Upper lobe of left lung (tissue), 6 donors: ENCODE data around the gene WNT2. TPM values are rescaled to one million over a fixed set of nuclear protein-coding genes. Genes with fewer than 3 reads are reported as not detected.

Source experiments
- ATAC-seq, 2 donors: fragments of 200-7000 bp; cut with Tn5 transposase; one replicate each; pipeline ENCODE4 v1.9.1; 2022; ENCODE audit warnings: mild to moderate bottlenecking in 2 of 2, moderate library complexity in 2 of 2; ENCODE audit not compliant: low FRiP score in 2 of 2
- DNase-seq, 2 donors: peaks; one replicate each; pipeline ENCODE4 v3.0.0-alpha.2; 2019 to 2020
- H3K27ac ChIP-seq, 4 donors: fragments of 200-600 bp; sonication (generic); one replicate each; pipeline ENCODE4 v1.5.1; 2016 to 2019
- H3K27me3 ChIP-seq, 4 donors: fragments of 200-600 bp; sonication (generic); one replicate each; pipeline ENCODE4 v1.5.1; 2017 to 2019
- H3K36me3 ChIP-seq, 4 donors: fragments of 200-600 bp; sonication (generic); one replicate each; pipeline ENCODE4 v1.5.1; 2016 to 2019
- H3K4me1 ChIP-seq, 4 donors: fragments of 200-600 bp; sonication (generic); one replicate each; pipeline ENCODE4 v1.5.1; 2018 to 2019
- H3K4me3 ChIP-seq, 4 donors: fragments of 200-600 bp; sonication (generic); one replicate each; pipeline ENCODE4 v1.5.1; 2017 to 2019; ENCODE audit warnings: mild to moderate bottlenecking in 2 of 4, moderate library complexity in 1 of 4
- H3K9me3 ChIP-seq, 4 donors: fragments of 200-600 bp; sonication (generic); one replicate each; pipeline ENCODE4 v1.5.1; 2018 to 2019
- EP300 ChIP-seq, 4 donors: sonication (generic); formaldehyde crosslinking; IDR thresholded peaks; one replicate each; pipeline ENCODE4 v1.5.1; 2017; ENCODE audit warnings: antibody characterized with exemption in 4 of 4, control low read depth in 2 of 4
- POLR2A ChIP-seq, 4 donors: fragments of 450-650 bp; IDR thresholded peaks; one replicate each; pipeline ENCODE4 v1.5.1; 2016 to 2017; ENCODE audit warnings: antibody characterized with exemption in 4 of 4, mild to moderate bottlenecking in 2 of 4
- POLR2AphosphoS5 ChIP-seq, 2 donors: sonication (generic); formaldehyde crosslinking; IDR thresholded peaks; one replicate each; pipeline ENCODE4 v1.5.1; 2017; ENCODE audit warnings: antibody characterized with exemption in 2 of 2
- WGBS, 2 donors: methylation state at CpG; one replicate each; pipeline ENCODE4 v1.1.5; 2017 to 2018; 5-methylcytosine and 5-hydroxymethylcytosine counted together
- total RNA-seq, 6 donors: library from RNA; depleted of rRNA in 4 of 6; stranded (reverse); fragments of >200 nt in 4 of 6; gene quantifications; one replicate each; pipeline versions ENCODE4 v1.1.0 to v1.2.1, GENCODE V29; 2016 to 2021
- TF ChIP-seq, protein P1 (sequence below), 6 experiments: fragments of 450-650 bp in 4 of 6; fragments of 200-600 bp in 2 of 6; sonication (generic) in 2 of 6; IDR thresholded peaks; one replicate each; pipeline ENCODE4 v1.5.1; 2016 to 2019; ENCODE audit warnings: antibody characterized with exemption in 6 of 6
- donor health status: DM: no; HTN: no; CAD: no; lungs with moderate emphysema.
- donor health status: DM: no; HTN: yes; CAD: no; lungs with severe emphysema.

The WNT2 gene
- total RNA-seq, 6 donors from 2014 or later = 1.0 to 13.9 (median 7.1) TPM

DNA sequence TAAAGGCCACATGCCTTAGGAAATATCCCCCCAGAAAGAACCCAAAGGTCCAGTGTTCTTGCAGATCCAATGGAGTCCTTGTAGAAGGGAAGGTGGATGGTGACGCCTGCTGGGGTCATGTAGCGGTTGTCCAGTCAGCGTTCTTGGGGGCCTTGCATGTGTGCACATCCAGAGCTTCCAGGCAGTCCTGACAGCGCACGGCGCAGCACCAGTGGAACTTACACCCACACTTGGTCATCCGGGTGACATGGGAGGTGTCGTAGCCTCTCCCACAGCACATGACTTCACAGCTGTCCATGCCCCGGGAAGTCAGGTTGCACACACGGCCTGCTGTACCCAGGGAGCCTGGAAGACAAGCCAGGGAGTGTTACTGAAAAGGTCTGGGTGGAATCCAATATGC is 44.8 kb downstream of the WNT2 start:
- no peaks in the 10 kb centered on the region for H3K36me3 ChIP-seq
- H3K27me3 ChIP-seq = no peaks in the 10 kb centered on the region
- no peak overlapping the region for H3K27ac ChIP-seq
- no peak overlapping the region for H3K4me3 ChIP-seq
- peaks cover 7 to 27% (median 14%) of the 10 kb centered on the region in 4 donors for H3K4me1 ChIP-seq
- WGBS, 2 donors = 89% methylated on average over 10 of the region's 10 CpGs; no CpG with 5 or more reads in 1 of the 2 donors
- TF ChIP-seq, protein P1, sequence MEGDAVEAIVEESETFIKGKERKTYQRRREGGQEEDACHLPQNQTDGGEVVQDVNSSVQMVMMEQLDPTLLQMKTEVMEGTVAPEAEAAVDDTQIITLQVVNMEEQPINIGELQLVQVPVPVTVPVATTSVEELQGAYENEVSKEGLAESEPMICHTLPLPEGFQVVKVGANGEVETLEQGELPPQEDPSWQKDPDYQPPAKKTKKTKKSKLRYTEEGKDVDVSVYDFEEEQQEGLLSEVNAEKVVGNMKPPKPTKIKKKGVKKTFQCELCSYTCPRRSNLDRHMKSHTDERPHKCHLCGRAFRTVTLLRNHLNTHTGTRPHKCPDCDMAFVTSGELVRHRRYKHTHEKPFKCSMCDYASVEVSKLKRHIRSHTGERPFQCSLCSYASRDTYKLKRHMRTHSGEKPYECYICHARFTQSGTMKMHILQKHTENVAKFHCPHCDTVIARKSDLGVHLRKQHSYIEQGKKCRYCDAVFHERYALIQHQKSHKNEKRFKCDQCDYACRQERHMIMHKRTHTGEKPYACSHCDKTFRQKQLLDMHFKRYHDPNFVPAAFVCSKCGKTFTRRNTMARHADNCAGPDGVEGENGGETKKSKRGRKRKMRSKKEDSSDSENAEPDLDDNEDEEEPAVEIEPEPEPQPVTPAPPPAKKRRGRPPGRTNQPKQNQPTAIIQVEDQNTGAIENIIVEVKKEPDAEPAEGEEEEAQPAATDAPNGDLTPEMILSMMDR (IDR thresholded peaks at IDR 0.05) = no peak
- TF ChIP-seq POLR2A (IDR thresholded peaks at IDR 0.05) (no peak), EP300 (IDR thresholded peaks at IDR 0.05) (no peak), POLR2AphosphoS5 (IDR thresholded peaks at IDR 0.05) (no peak)
- ATAC-seq (no peak), DNase-seq (peak in 1 of 2 donors; percentile 17)
- no peaks in the 10 kb centered on the region for H3K9me3 ChIP-seq

- H3K36me3 ChIP-seq = no peaks in the 10 kb centered on the region
- no peaks in the 10 kb centered on the region for H3K9me3 ChIP-seq
- no peak overlapping the region for H3K27ac ChIP-seq
- WGBS, 2 donors = 91 to 96% methylated on average over 3 of the region's 3 CpGs
- no peak overlapping the region for H3K4me3 ChIP-seq
- peaks cover 7 to 26% (median 14%) of the 10 kb centered on the region in 4 donors for H3K4me1 ChIP-seq
- ATAC-seq (no peak), DNase-seq (no peak)
- H3K27me3 ChIP-seq = no peaks in the 10 kb centered on the region
- TF ChIP-seq, protein P1 (IDR thresholded peaks at IDR 0.05) = no peak
- TF ChIP-seq POLR2AphosphoS5 (IDR thresholded peaks at IDR 0.05) (no peak), EP300 (IDR thresholded peaks at IDR 0.05) (no peak), POLR2A (IDR thresholded peaks at IDR 0.05) (no peak)
Measured at GRCh38 chr7:117277576-117277975, 45.3 kb downstream of the WNT2 start.

- Histone ChIP-seq H3K27ac (no peak overlapping the region), H3K36me3 (no peaks in the 10 kb centered on the region), H3K9me3 (no peaks in the 10 kb centered on the region), H3K4me3 (no peak overlapping the region), H3K4me1 (peaks cover 0 to 8% (median 2%) of the 10 kb centered on the region in 4 donors), H3K27me3 (no peaks in the 10 kb centered on the region)
- TF ChIP-seq EP300 (IDR thresholded peaks at IDR 0.05) (no peak), POLR2AphosphoS5 (IDR thresholded peaks at IDR 0.05) (no peak), POLR2A (IDR thresholded peaks at IDR 0.05) (no peak)
- TF ChIP-seq, protein P1 (IDR thresholded peaks at IDR 0.05) = no peak
- ATAC-seq = no peak
- no peak for DNase-seq
- WGBS, 2 donors = 84 to 86% methylated on average over 4 of the region's 4 CpGs
Measured at GRCh38 chr7:117274951-117275350, 47.9 kb downstream of the WNT2 start.

DNA sequence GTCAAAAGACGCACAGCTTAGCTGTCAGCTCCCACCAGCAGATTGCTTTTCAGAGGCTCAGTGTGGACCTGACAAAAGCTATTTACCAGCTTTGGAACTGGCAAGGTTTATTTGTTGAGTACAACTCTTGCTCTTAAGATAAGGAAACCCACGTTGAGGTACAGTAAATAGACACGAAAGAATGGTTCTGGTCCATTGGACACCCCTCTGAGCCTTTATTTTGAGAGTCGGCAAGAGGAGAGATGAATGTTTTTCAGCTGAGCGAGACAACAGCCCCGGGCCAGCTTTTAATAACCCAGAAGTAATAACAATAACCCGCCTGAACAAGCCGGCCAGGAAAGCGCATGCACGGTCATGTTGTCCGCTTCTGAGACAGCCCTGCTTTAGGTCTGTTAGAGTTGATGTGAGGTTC is 49.0 kb downstream of the WNT2 start:
- H3K9me3 ChIP-seq = no peaks in the 10 kb centered on the region
- no peak overlapping the region for H3K4me3 ChIP-seq
- H3K4me1 ChIP-seq = no peaks in the 10 kb centered on the region
- no peak overlapping the region for H3K27ac ChIP-seq
- DNase-seq = no peak
- H3K27me3 ChIP-seq = no peaks in the 10 kb centered on the region
- H3K36me3 ChIP-seq = no peaks in the 10 kb centered on the region
- WGBS, 2 donors = 67 to 79% methylated on average over 11 of the region's 11 CpGs
- TF ChIP-seq POLR2AphosphoS5 (IDR thresholded peaks at IDR 0.05) (no peak), POLR2A (IDR thresholded peaks at IDR 0.05) (no peak)
- ATAC-seq = no peak

DNA sequence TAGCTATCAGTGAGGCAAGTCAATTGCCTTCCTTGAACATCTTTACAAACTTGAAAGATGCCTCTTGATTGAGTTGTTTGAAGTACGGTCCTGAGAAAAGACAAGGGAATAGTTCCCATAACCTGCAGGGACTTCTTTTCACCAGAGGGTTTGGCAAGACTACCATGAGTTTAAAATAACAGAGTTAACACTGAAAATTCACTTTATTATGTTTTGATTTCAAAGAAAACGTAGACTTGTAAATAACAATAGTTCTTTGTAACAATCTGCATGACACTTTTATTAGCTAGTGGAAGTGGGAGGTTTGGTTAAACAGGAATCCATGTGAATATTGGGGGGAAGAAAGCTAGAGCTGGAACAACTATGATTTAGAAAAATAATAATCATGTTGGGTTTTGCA is 49.5 kb downstream of the WNT2 start:
- WGBS, 2 donors = 79 to 82% methylated on average over 2 of the region's 2 CpGs
- Histone ChIP-seq H3K9me3 (no peaks in the 10 kb centered on the region), H3K27ac (no peak overlapping the region), H3K27me3 (no peaks in the 10 kb centered on the region), H3K36me3 (no peaks in the 10 kb centered on the region), H3K4me1 (no peaks in the 10 kb centered on the region), H3K4me3 (no peak overlapping the region)
- TF ChIP-seq POLR2AphosphoS5 (IDR thresholded peaks at IDR 0.05) = no peak
- no peak for TF ChIP-seq EP300 (IDR thresholded peaks at IDR 0.05)
- TF ChIP-seq, protein P1 (IDR thresholded peaks at IDR 0.05) = no peak
- TF ChIP-seq POLR2A (IDR thresholded peaks at IDR 0.05) = no peak
- ATAC-seq = no peak
- no peak for DNase-seq
